Keratinocyte (primary cell): Measurements from ENCODE around the gene HTR3E. TPM values are rescaled to one million over a fixed set of nuclear protein-coding genes. Genes with fewer than 3 reads are reported as not detected.
"Not testable (repeated sequence)": the region's sequence is repeated elsewhere in the genome, so short reads cannot be mapped to it uniquely, and the experiment has no call there.

Experiments
- DNase-seq: peaks from one replicate; pipeline ENCODE4 v3.0.0-alpha.2; 2011; ENCODE audit warnings: low read depth, missing footprints, low spot score
- FAIRE-seq: peaks from 2 replicates; lab custom pipeline; 2011; peaks lifted over from hg19 to GRCh38; lab: Jason Lieb, UNC
- H2AFZ ChIP-seq: 2 replicates; pipeline ENCODE4 v1.6.0; 2012; ENCODE audit warnings: low read length, control low read depth, inconsistent platforms; ENCODE audit not compliant: control insufficient read depth
- H3K27ac ChIP-seq: 2 replicates; pipeline ENCODE4 v1.5.1; 2011; ENCODE audit warnings: low read length; ENCODE audit not compliant: control insufficient read depth, insufficient read depth
- H3K27me3 ChIP-seq: 3 replicates; pipeline ENCODE4 v1.6.0; 2011; ENCODE audit warnings: low read length; ENCODE audit not compliant: control insufficient read depth, insufficient read depth; ENCODE audit errors: extremely low read depth
- H3K36me3 ChIP-seq, 2 experiments: 2 replicates in 1 of 2; 3 replicates in 1 of 2; pipeline ENCODE4 v1.5.1; 2011; ENCODE audit warnings: low read length in 2 of 2, mild to moderate bottlenecking in 1 of 2; ENCODE audit not compliant: control insufficient read depth in 2 of 2, insufficient read depth in 2 of 2; ENCODE audit errors: extremely low read depth in 1 of 2
- H3K4me1 ChIP-seq: 3 replicates; pipeline ENCODE4 v1.5.1; 2011; ENCODE audit warnings: low read length; ENCODE audit not compliant: control insufficient read depth, insufficient read depth; ENCODE audit errors: extremely low read depth
- H3K4me2 ChIP-seq: 3 replicates; pipeline ENCODE4 v1.6.0; 2011; ENCODE audit warnings: low read depth, low read length; ENCODE audit not compliant: control insufficient read depth, insufficient read depth; ENCODE audit errors: extremely low read depth
- H3K4me3 ChIP-seq, 3 experiments: fragments of 200-600 bp in 1 of 3; sonication (generic) in 1 of 3; 2 replicates in 2 of 3; 3 replicates in 1 of 3; pipeline ENCODE4 v1.5.1; 2011 to 2016; ENCODE audit warnings: low read length in 3 of 3, mild to moderate bottlenecking in 3 of 3, control low read depth in 2 of 3, inconsistent platforms in 1 of 3, low read depth in 1 of 3, mixed read lengths in 1 of 3, mixed run types in 1 of 3, moderate library complexity in 1 of 3; ENCODE audit not compliant: control insufficient read depth in 2 of 3, insufficient read depth in 2 of 3; ENCODE audit errors: extremely low read depth in 1 of 3
- H3K79me2 ChIP-seq: 2 replicates; pipeline ENCODE4 v1.6.0; 2012; ENCODE audit warnings: low read length; ENCODE audit not compliant: control insufficient read depth, insufficient read depth
- H3K9ac ChIP-seq: 3 replicates; pipeline ENCODE4 v1.6.0; 2011; ENCODE audit warnings: low read length; ENCODE audit not compliant: control insufficient read depth, insufficient read depth; ENCODE audit errors: extremely low read depth
- H3K9me1 ChIP-seq: 3 replicates; pipeline ENCODE4 v1.6.0; 2011; ENCODE audit warnings: low read length; ENCODE audit not compliant: control insufficient read depth, insufficient read depth; ENCODE audit errors: extremely low read depth
- H3K9me3 ChIP-seq: 2 replicates; pipeline ENCODE4 v1.5.1; 2012; ENCODE audit warnings: low read depth, low read length; ENCODE audit not compliant: control insufficient read depth
- H4K20me1 ChIP-seq: 3 replicates; pipeline ENCODE4 v1.6.0; 2011; ENCODE audit warnings: low read length; ENCODE audit not compliant: control insufficient read depth, insufficient read depth; ENCODE audit errors: extremely low read depth
- EZH2 ChIP-seq: IDR thresholded peaks from one replicate; pipeline ENCODE4 v1.6.1; 2012; ENCODE audit warnings: inconsistent platforms, mild to moderate bottlenecking, low read length, moderate library complexity
- dilution Hi-C: fragments of 300-500 bp; cut with MboI; formaldehyde crosslinking; loops from one replicate; pipeline ENCODE4 v1.7.0; 2020; ENCODE audit warnings: low sequenced_read_pairs; ENCODE audit not compliant: extremely low pct_ligation_motif_present
- polyA plus RNA-seq, 5 experiments: library from polyadenylated mRNA; depleted of rRNA in 3 of 5; stranded (reverse) in 3 of 5; stranded (forward) in 1 of 5; unstranded in 1 of 5; fragments of >200 nt; gene quantifications; 1 replicate in 1 of 5; 2 replicates in 3 of 5; 3 replicates in 1 of 5; pipeline versions ENCODE4 v1.2.1 to v1.2.3, GENCODE V29; 2011 to 2012; ENCODE audit warnings: missing spikeins in 2 of 5, low read depth in 1 of 5, low replicate concordance in 1 of 5
- TF ChIP-seq, protein P1 (sequence below), 3 experiments: IDR thresholded peaks in 1 of 3; conservative IDR thresholded peaks in 1 of 3; optimal IDR thresholded peaks in 1 of 3; 2 replicates in 2 of 3; 3 replicates in 1 of 3; pipeline versions ENCODE3 to v1.5.1; 2011; ENCODE audit warnings: low read length in 3 of 3, mild to moderate bottlenecking in 3 of 3, moderate library complexity in 2 of 3, control low read depth in 1 of 3, inconsistent platforms in 1 of 3; ENCODE audit not compliant: insufficient read depth in 2 of 3; ENCODE audit errors: extremely low read depth in 1 of 3

HTR3E gene
- polyA plus RNA-seq, 1 donor (not counting 4 experiments of a cell fraction or from before 2014, with no cell fraction given), result not detected

DNA sequence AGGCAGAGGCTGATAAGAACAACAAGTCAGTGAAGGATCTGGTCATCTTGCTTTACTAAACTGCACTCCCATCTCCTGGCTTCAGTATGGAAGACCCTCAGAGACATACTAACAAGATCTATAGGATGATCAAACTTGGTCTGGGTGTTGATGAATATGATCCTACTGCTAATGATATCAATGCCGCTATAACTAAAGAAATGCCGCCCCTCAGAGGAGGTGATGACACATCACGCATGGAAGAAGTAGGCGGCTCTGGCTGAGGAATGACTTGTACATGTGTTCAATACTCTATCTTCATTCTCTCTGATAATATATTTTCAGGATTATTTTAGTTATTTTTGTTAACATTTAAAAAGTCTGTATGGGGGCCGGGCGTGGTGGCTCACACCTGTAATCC lies 20.8 kb downstream of the HTR3E start:
- no peaks in the 10 kb centered on the region for H3K79me2 ChIP-seq
- H4K20me1 ChIP-seq, result no peaks in the 10 kb centered on the region
- H3K9ac ChIP-seq, result no peak overlapping the region
- H3K9me3 ChIP-seq, result no peaks in the 10 kb centered on the region
- dilution Hi-C loops, result no loop called here
- H3K27me3 ChIP-seq, result no peaks in the 10 kb centered on the region
- no peak for TF ChIP-seq EZH2
- TF ChIP-seq, protein P1, sequence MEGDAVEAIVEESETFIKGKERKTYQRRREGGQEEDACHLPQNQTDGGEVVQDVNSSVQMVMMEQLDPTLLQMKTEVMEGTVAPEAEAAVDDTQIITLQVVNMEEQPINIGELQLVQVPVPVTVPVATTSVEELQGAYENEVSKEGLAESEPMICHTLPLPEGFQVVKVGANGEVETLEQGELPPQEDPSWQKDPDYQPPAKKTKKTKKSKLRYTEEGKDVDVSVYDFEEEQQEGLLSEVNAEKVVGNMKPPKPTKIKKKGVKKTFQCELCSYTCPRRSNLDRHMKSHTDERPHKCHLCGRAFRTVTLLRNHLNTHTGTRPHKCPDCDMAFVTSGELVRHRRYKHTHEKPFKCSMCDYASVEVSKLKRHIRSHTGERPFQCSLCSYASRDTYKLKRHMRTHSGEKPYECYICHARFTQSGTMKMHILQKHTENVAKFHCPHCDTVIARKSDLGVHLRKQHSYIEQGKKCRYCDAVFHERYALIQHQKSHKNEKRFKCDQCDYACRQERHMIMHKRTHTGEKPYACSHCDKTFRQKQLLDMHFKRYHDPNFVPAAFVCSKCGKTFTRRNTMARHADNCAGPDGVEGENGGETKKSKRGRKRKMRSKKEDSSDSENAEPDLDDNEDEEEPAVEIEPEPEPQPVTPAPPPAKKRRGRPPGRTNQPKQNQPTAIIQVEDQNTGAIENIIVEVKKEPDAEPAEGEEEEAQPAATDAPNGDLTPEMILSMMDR (optimal IDR thresholded peaks at IDR 0.05 in 1 of 3, IDR thresholded peaks at IDR 0.05 in 1 of 3, conservative IDR thresholded peaks at IDR 0.05 in 1 of 3; ENCODE audit: extremely low read depth in 1 of 3, insufficient read depth in 2 of 3, low read length in 3 of 3), result peak in 1 of 3 experiments; percentile 38
- no peaks in the 10 kb centered on the region for H3K4me1 ChIP-seq
- H3K4me3 ChIP-seq, result no peak overlapping the region
- no peaks in the 10 kb centered on the region for H3K9me1 ChIP-seq
- no peak overlapping the region for H3K27ac ChIP-seq
- no peak for DNase-seq
- FAIRE-seq, result no peak
- no peak overlapping the region for H3K4me2 ChIP-seq
- H3K36me3 ChIP-seq, result no peaks in the 10 kb centered on the region
- H2AFZ ChIP-seq, result no peak overlapping the region

DNA sequence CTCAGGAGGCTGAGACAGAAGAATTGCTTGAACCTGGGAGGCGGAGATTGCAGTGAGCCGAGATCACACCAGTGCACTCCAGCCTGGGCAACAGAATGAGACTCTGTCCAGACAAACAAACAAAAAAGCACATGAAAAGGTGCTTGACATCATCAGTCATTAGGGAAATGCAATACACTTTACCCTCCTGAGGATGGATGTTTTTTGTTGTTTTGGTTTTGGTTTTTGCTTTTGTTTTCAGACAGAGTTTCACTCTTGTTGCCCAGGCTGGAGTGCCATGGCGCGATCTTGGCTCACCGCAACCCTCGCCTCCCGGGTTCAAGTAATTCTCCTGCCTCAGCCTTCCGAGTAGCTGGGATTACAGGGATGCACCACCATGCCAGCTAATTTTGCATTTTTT lies 24.2 kb downstream of the HTR3E start:
- H3K27me3 ChIP-seq, H3K79me2 ChIP-seq, FAIRE-seq, H3K4me1 ChIP-seq, H4K20me1 ChIP-seq, dilution Hi-C loops, H3K4me3 ChIP-seq, H3K9me1 ChIP-seq, H3K27ac ChIP-seq, H3K4me2 ChIP-seq, H3K9ac ChIP-seq, H3K36me3 ChIP-seq, H3K9me3 ChIP-seq, DNase-seq, H2AFZ ChIP-seq: not testable (repeated sequence)

DNA sequence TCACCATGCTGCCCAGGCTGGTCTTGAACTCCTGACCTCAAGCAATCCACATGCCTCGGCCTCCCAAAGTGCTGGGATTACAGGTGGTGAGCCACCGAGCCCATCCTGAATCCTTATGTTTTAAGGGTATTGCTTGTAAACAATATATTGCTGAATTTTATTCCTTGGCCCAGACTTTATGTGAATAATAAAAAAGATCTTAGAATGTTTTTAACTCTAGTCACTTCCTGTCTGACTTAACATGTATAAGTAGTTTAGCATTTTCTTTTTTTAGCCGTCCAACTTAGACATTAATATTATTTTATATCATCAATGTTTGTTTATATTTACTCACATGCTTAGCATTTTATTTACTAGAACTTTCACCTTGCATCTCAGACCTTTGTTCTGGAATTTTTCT lies 29.1 kb downstream of the HTR3E start:
- no peak overlapping the region for H3K27ac ChIP-seq
- H3K79me2 ChIP-seq, result no peaks in the 10 kb centered on the region
- FAIRE-seq (no peak), DNase-seq (no peak)
- H3K36me3 ChIP-seq, result no peaks in the 10 kb centered on the region
- H3K9me1 ChIP-seq, result no peaks in the 10 kb centered on the region
- no peak overlapping the region for H3K4me3 ChIP-seq
- H3K4me1 ChIP-seq, result no peaks in the 10 kb centered on the region
- H3K27me3 ChIP-seq, result no peaks in the 10 kb centered on the region
- no peak overlapping the region for H2AFZ ChIP-seq
- H3K9ac ChIP-seq, result no peak overlapping the region
- no peaks in the 10 kb centered on the region for H4K20me1 ChIP-seq
- no peak overlapping the region for H3K4me2 ChIP-seq
- TF ChIP-seq, protein P1 (optimal IDR thresholded peaks at IDR 0.05 in 1 of 3, IDR thresholded peaks at IDR 0.05 in 1 of 3, conservative IDR thresholded peaks at IDR 0.05 in 1 of 3; ENCODE audit: extremely low read depth in 1 of 3, insufficient read depth in 2 of 3, low read length in 3 of 3), result no peak
- no peak for TF ChIP-seq EZH2
- H3K9me3 ChIP-seq, result no peaks in the 10 kb centered on the region
- dilution Hi-C loops, result no loop called here
